GM12891 (cell line): ENCODE measurements around the gene AP3S2.

Experiments
- POLR2A ChIP-seq: IDR thresholded peaks from 2 replicates; pipeline ENCODE4 v1.6.1; 2011; ENCODE audit warnings: low read depth, low read length, control low read depth
- POLR2AphosphoS5 ChIP-seq: IDR thresholded peaks from 2 replicates; pipeline ENCODE4 v1.6.1; 2011; ENCODE audit warnings: low read depth, low read length, control low read depth

DNA sequence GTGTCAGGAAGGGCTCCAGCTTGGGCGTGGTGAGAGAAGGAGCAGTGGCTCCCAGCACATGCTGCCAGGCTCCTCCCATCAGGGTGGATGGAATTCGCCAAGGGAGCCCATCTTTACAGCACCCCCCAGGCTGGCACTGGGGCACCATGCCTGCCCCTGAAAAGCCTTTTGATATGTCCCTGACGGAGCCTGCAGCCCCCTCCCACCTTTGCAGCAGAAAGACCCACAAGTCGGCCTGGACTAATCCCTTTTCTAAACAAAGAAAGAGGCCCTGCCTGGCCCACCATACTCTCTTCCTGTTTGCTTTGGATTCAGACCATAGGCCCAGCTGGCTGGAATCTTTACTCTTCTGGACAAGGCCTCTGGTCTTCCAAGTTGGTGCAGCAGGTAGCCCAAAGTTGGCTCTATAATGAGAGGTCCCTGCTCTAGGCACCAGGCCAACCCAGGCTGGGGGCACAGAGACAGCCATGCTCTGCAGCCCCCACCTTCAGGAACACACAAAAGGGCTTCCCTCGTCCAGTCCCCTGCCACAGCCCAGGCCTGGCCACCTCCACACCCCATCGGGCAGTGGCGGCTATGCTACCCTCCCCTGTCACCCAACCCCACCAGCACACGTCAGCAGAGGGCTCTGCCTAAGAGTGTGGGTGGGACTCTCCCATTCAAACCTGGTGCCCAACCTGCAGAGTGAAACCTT, 84.6 kb downstream of the AP3S2 start:
- TF ChIP-seq POLR2A (no peak), POLR2AphosphoS5 (no peak)
